Skeletal muscle satellite cell (primary cell): Measurements from ENCODE around the gene BCL11B.

Source experiments
- H3K27me3 ChIP-seq: 2 replicates; pipeline ENCODE4 v1.7.0; 2013; ENCODE audit warnings: low read length; ENCODE audit not compliant: control insufficient read depth, insufficient read depth
- H3K36me3 ChIP-seq: 2 replicates; pipeline ENCODE4 v1.7.0; 2013; ENCODE audit warnings: mild to moderate bottlenecking, control low read depth, low read length; ENCODE audit not compliant: insufficient read depth
- H3K4me1 ChIP-seq: 2 replicates; pipeline ENCODE4 v1.7.0; 2013; ENCODE audit warnings: low read length; ENCODE audit not compliant: control insufficient read depth, insufficient read depth
- H3K4me2 ChIP-seq: 2 replicates; pipeline ENCODE4 v1.7.0; 2013; ENCODE audit warnings: mild to moderate bottlenecking, low read length
- H3K4me3 ChIP-seq: 2 replicates; pipeline ENCODE4 v1.7.0; 2013; ENCODE audit warnings: low read length
- H3K9ac ChIP-seq: 2 replicates; pipeline ENCODE4 v1.7.0; 2013; ENCODE audit warnings: mild to moderate bottlenecking, low read depth, low read length, moderate library complexity
- H3K9me3 ChIP-seq: replicated peaks from 2 replicates; pipeline ENCODE4 v1.7.0; 2013; ENCODE audit warnings: mild to moderate bottlenecking, control low read depth, low read length

Gene BCL11B

GRCh38 chr14:99129211-99129696 lies 142.7 kb downstream of the BCL11B start:
- H3K4me2 ChIP-seq = no peak overlapping the region
- no peaks in the 10 kb centered on the region for H3K4me1 ChIP-seq
- no peak overlapping the region for H3K4me3 ChIP-seq
- no peak overlapping the region for H3K9ac ChIP-seq
- no peaks in the 10 kb centered on the region for H3K27me3 ChIP-seq
- H3K9me3 ChIP-seq = peaks cover 14% of the 10 kb centered on the region
- no peaks in the 10 kb centered on the region for H3K36me3 ChIP-seq

GRCh38 chr14:99128185-99128584 lies 143.8 kb downstream of the BCL11B start:
- H3K36me3 ChIP-seq = no peaks in the 10 kb centered on the region
- peaks cover 14% of the 10 kb centered on the region for H3K9me3 ChIP-seq
- H3K27me3 ChIP-seq = no peaks in the 10 kb centered on the region
- H3K4me2 ChIP-seq = no peak overlapping the region
- no peak overlapping the region for H3K9ac ChIP-seq
- no peaks in the 10 kb centered on the region for H3K4me1 ChIP-seq
- no peak overlapping the region for H3K4me3 ChIP-seq

- H3K27me3 ChIP-seq = no peaks in the 10 kb centered on the region
- no peaks in the 10 kb centered on the region for H3K4me1 ChIP-seq
- no peak overlapping the region for H3K4me2 ChIP-seq
- no peak overlapping the region for H3K9ac ChIP-seq
- no peak overlapping the region for H3K4me3 ChIP-seq
- peaks cover 11% of the 10 kb centered on the region for H3K9me3 ChIP-seq
- no peaks in the 10 kb centered on the region for H3K36me3 ChIP-seq
Observed at GRCh38 chr14:99127651-99128167, 144.3 kb downstream of the BCL11B start.

- Histone ChIP-seq H3K9me3 (peaks cover 11% of the 10 kb centered on the region), H3K36me3 (no peaks in the 10 kb centered on the region), H3K27me3 (no peaks in the 10 kb centered on the region), H3K4me2 (no peak overlapping the region), H3K4me1 (no peaks in the 10 kb centered on the region), H3K9ac (no peak overlapping the region), H3K4me3 (no peak overlapping the region)
Observed at GRCh38 chr14:99125616-99126431, 146.2 kb downstream of the BCL11B start.

GRCh38 chr14:99125113-99125512 lies 146.9 kb downstream of the BCL11B start:
- Histone ChIP-seq H3K27me3 (no peaks in the 10 kb centered on the region), H3K36me3 (no peaks in the 10 kb centered on the region), H3K4me3 (no peak overlapping the region), H3K4me2 (no peak overlapping the region), H3K4me1 (no peaks in the 10 kb centered on the region), H3K9ac (no peak overlapping the region), H3K9me3 (peaks cover 11% of the 10 kb centered on the region)

- H3K4me3 ChIP-seq = no peak overlapping the region
- H3K27me3 ChIP-seq = no peaks in the 10 kb centered on the region
- no peaks in the 10 kb centered on the region for H3K4me1 ChIP-seq
- H3K36me3 ChIP-seq = no peaks in the 10 kb centered on the region
- H3K9ac ChIP-seq = no peak overlapping the region
- H3K4me2 ChIP-seq = no peak overlapping the region
- H3K9me3 ChIP-seq = peaks cover 8% of the 10 kb centered on the region
Observed at GRCh38 chr14:99124482-99125105, 147.4 kb downstream of the BCL11B start.

GRCh38 chr14:99123208-99123870 lies 148.7 kb downstream of the BCL11B start:
- H3K4me3 ChIP-seq = no peak overlapping the region
- H3K27me3 ChIP-seq = no peaks in the 10 kb centered on the region

GRCh38 chr14:99122521-99123125 lies 149.4 kb downstream of the BCL11B start:
- no peaks in the 10 kb centered on the region for H3K9me3 ChIP-seq
- no peak overlapping the region for H3K9ac ChIP-seq
- no peak overlapping the region for H3K4me2 ChIP-seq
- H3K36me3 ChIP-seq = no peaks in the 10 kb centered on the region
- H3K4me3 ChIP-seq = no peak overlapping the region
- no peaks in the 10 kb centered on the region for H3K4me1 ChIP-seq
- no peaks in the 10 kb centered on the region for H3K27me3 ChIP-seq

More at GRCh38 chr14:99123208-99123870, 148.7 kb downstream of the BCL11B start:
- Histone ChIP-seq H3K36me3 (no peaks in the 10 kb centered on the region), H3K4me1 (no peaks in the 10 kb centered on the region), H3K9ac (no peak overlapping the region), H3K4me2 (no peak overlapping the region), H3K9me3 (no peaks in the 10 kb centered on the region)

- no peak overlapping the region for H3K4me2 ChIP-seq
- H3K36me3 ChIP-seq = no peaks in the 10 kb centered on the region
- no peaks in the 10 kb centered on the region for H3K4me1 ChIP-seq
- no peak overlapping the region for H3K4me3 ChIP-seq
- no peaks in the 10 kb centered on the region for H3K9me3 ChIP-seq
- H3K9ac ChIP-seq = no peak overlapping the region
- no peaks in the 10 kb centered on the region for H3K27me3 ChIP-seq
Observed at GRCh38 chr14:99121319-99121875, 150.6 kb downstream of the BCL11B start.

- no peaks in the 10 kb centered on the region for H3K36me3 ChIP-seq
- H3K9me3 ChIP-seq = no peaks in the 10 kb centered on the region
- no peak overlapping the region for H3K9ac ChIP-seq
- no peaks in the 10 kb centered on the region for H3K27me3 ChIP-seq
- H3K4me3 ChIP-seq = no peak overlapping the region
- H3K4me2 ChIP-seq = no peak overlapping the region
- H3K4me1 ChIP-seq = no peaks in the 10 kb centered on the region
Observed at GRCh38 chr14:99120526-99121318, 151.3 kb downstream of the BCL11B start.
